Measurements from ENCODE around the gene QSOX2.
A peak's percentile ranks its signal among the peaks of the same experiment; 100 is the strongest.

QSOX2 gene

GRCh38 chr9:136250676-136251075, 5.1 kb upstream of the QSOX2 start:
- in situ Hi-C loops (cut with HindIII; ENCODE audit: low pct_unique_long_range_greater_than_20kb, low sequenced_read_pairs): no loop called here
- TF ChIP-seq JUND (IDR thresholded peaks at IDR 0.05; ENCODE audit: low read depth): no peak
- DNase-seq (ENCODE audit: low read depth in 1 of 2, low spot score in 1 of 2): no peak

GRCh38 chr9:136249877-136250559, 4.4 kb upstream of the QSOX2 start:
- DNase-seq (ENCODE audit: low read depth in 1 of 2, low spot score in 1 of 2): no peak
- no peak for TF ChIP-seq JUND (IDR thresholded peaks at IDR 0.05; ENCODE audit: low read depth)
- in situ Hi-C loops (cut with HindIII; ENCODE audit: low pct_unique_long_range_greater_than_20kb, low sequenced_read_pairs): no loop called here

- in situ Hi-C loops (cut with HindIII; ENCODE audit: low pct_unique_long_range_greater_than_20kb, low sequenced_read_pairs): no loop called here
- DNase-seq (ENCODE audit: low read depth in 1 of 2, low spot score in 1 of 2): no peak
- no peak for TF ChIP-seq JUND (IDR thresholded peaks at IDR 0.05; ENCODE audit: low read depth)
Observed at GRCh38 chr9:136248951-136249876, 3.6 kb upstream of the QSOX2 start.

GRCh38 chr9:136247947-136248637, 2.5 kb upstream of the QSOX2 start:
- in situ Hi-C loops (cut with HindIII; ENCODE audit: low pct_unique_long_range_greater_than_20kb, low sequenced_read_pairs): no loop called here
- no peak for DNase-seq (ENCODE audit: low read depth in 1 of 2, low spot score in 1 of 2)
- no peak for TF ChIP-seq JUND (IDR thresholded peaks at IDR 0.05; ENCODE audit: low read depth)

GRCh38 chr9:136247551-136247916, 1.9 kb upstream of the QSOX2 start:
- DNase-seq (ENCODE audit: low read depth in 1 of 2, low spot score in 1 of 2): no peak
- TF ChIP-seq JUND (IDR thresholded peaks at IDR 0.05; ENCODE audit: low read depth): no peak
- in situ Hi-C loops (cut with HindIII; ENCODE audit: low pct_unique_long_range_greater_than_20kb, low sequenced_read_pairs): no loop called here

- in situ Hi-C loops (cut with HindIII; ENCODE audit: low pct_unique_long_range_greater_than_20kb, low sequenced_read_pairs): no loop called here
- TF ChIP-seq JUND (IDR thresholded peaks at IDR 0.05; ENCODE audit: low read depth): no peak
- DNase-seq (ENCODE audit: low read depth in 1 of 2, low spot score in 1 of 2): no peak
Observed at GRCh38 chr9:136246849-136247550, 1.4 kb upstream of the QSOX2 start.

GRCh38 chr9:136244969-136245218, 718 bp downstream of the QSOX2 start:
- in situ Hi-C loops (cut with HindIII; ENCODE audit: low pct_unique_long_range_greater_than_20kb, low sequenced_read_pairs): no loop called here
- no peak for DNase-seq (ENCODE audit: low read depth in 1 of 2, low spot score in 1 of 2)
- no peak for TF ChIP-seq JUND (IDR thresholded peaks at IDR 0.05; ENCODE audit: low read depth)

- DNase-seq (ENCODE audit: low read depth in 1 of 2, low spot score in 1 of 2): no peak
- in situ Hi-C loops (cut with HindIII; ENCODE audit: low pct_unique_long_range_greater_than_20kb, low sequenced_read_pairs): no loop called here
- no peak for TF ChIP-seq JUND (IDR thresholded peaks at IDR 0.05; ENCODE audit: low read depth)
Observed at GRCh38 chr9:136244122-136244968, 1.3 kb downstream of the QSOX2 start.

GRCh38 chr9:136243631-136244030, 2.0 kb downstream of the QSOX2 start:
- no peak for DNase-seq (ENCODE audit: low read depth in 1 of 2, low spot score in 1 of 2)
- TF ChIP-seq JUND (IDR thresholded peaks at IDR 0.05; ENCODE audit: low read depth): no peak
- in situ Hi-C loops (cut with HindIII; ENCODE audit: low pct_unique_long_range_greater_than_20kb, low sequenced_read_pairs): no loop called here

- no peak for TF ChIP-seq JUND (IDR thresholded peaks at IDR 0.05; ENCODE audit: low read depth)
- in situ Hi-C loops (cut with HindIII; ENCODE audit: low pct_unique_long_range_greater_than_20kb, low sequenced_read_pairs): no loop called here
- DNase-seq (ENCODE audit: low read depth in 1 of 2, low spot score in 1 of 2): peak in 1 of 2 experiments; percentile 33
Observed at GRCh38 chr9:136242918-136243525, 2.6 kb downstream of the QSOX2 start.

GRCh38 chr9:136242248-136242647, 3.4 kb downstream of the QSOX2 start:
- in situ Hi-C loops (cut with HindIII; ENCODE audit: low pct_unique_long_range_greater_than_20kb, low sequenced_read_pairs): no loop called here
- TF ChIP-seq JUND (IDR thresholded peaks at IDR 0.05; ENCODE audit: low read depth): no peak
- no peak for DNase-seq (ENCODE audit: low read depth in 1 of 2, low spot score in 1 of 2)

Measured in T47D (cell line).